GM12875 (cell line): ENCODE data around the gene CDH4.

Source experiments
- H3K4me3 ChIP-seq: one replicate; pipeline ENCODE4 v1.5.1; 2011; ENCODE audit warnings: low read depth, low read length, control low read depth
- CTCF ChIP-seq: IDR thresholded peaks from 2 replicates; pipeline ENCODE4 v1.5.1; 2011; ENCODE audit warnings: low read depth, mild to moderate bottlenecking, control low read depth, inconsistent platforms, low read length, moderate library complexity, borderline replicate concordance; ENCODE audit not compliant: insufficient read depth

Gene CDH4

GRCh38 chr20:61236713-61237112 is 15.3 kb upstream of the CDH4 start:
- no peak overlapping the region for H3K4me3 ChIP-seq

GRCh38 chr20:61238813-61239212 is 13.2 kb upstream of the CDH4 start:
- no peak overlapping the region for H3K4me3 ChIP-seq
- TF ChIP-seq CTCF: no peak

More at GRCh38 chr20:61236713-61237112, 15.3 kb upstream of the CDH4 start:
- TF ChIP-seq CTCF: no peak

GRCh38 chr20:61240814-61241213 is 11.2 kb upstream of the CDH4 start:
- no peak overlapping the region for H3K4me3 ChIP-seq
- TF ChIP-seq CTCF: no peak

GRCh38 chr20:61244213-61244612 is 7.8 kb upstream of the CDH4 start:
- TF ChIP-seq CTCF: no peak
- no peak overlapping the region for H3K4me3 ChIP-seq

- no peak for TF ChIP-seq CTCF
- H3K4me3 ChIP-seq: no peak overlapping the region
These were observed 5.8 kb upstream of the CDH4 start for GRCh38 chr20:61246269-61246668.

- no peak overlapping the region for H3K4me3 ChIP-seq
- no peak for TF ChIP-seq CTCF
These were observed 2.4 kb upstream of the CDH4 start for GRCh38 chr20:61249626-61250025.

GRCh38 chr20:61252601-61253263 is 671 bp downstream of the CDH4 start:
- no peak for TF ChIP-seq CTCF
- no peak overlapping the region for H3K4me3 ChIP-seq
